Liver (tissue), 9 donors: ENCODE data around the gene ZNF718. TPM values are rescaled to one million over a fixed set of nuclear protein-coding genes. Genes with fewer than 3 reads are reported as not detected.

Experiments used
- DNase-seq: peaks from one replicate; pipeline ENCODE4 v3.0.0-alpha.2; 2017; ENCODE audit warnings: low spot score
- H3K27ac ChIP-seq, 2 donors: one replicate each; pipeline ENCODE4 v1.7.0; 2013; ENCODE audit warnings: inconsistent platforms in 2 of 2, low read length in 2 of 2, control low read depth in 1 of 2, low read depth in 1 of 2, mild to moderate bottlenecking in 1 of 2
- H3K27me3 ChIP-seq, 4 donors: one replicate each; pipeline versions ENCODE4 v1.6.1 to v1.7.0; 2013; ENCODE audit warnings: low read length in 3 of 4, inconsistent platforms in 1 of 4, mild to moderate bottlenecking in 1 of 4, moderate library complexity in 1 of 4; ENCODE audit not compliant: control insufficient read depth in 4 of 4, insufficient read depth in 4 of 4
- H3K36me3 ChIP-seq, 4 donors: one replicate each; pipeline versions ENCODE4 v1.6.1 to v1.7.0; 2013; ENCODE audit warnings: low read length in 3 of 4, mild to moderate bottlenecking in 3 of 4, low read depth in 1 of 4, moderate library complexity in 1 of 4; ENCODE audit not compliant: control insufficient read depth in 4 of 4, insufficient read depth in 3 of 4
- H3K4me1 ChIP-seq, 4 donors: one replicate each; pipeline versions ENCODE4 v1.6.1 to v1.7.0; 2013; ENCODE audit warnings: low read length in 3 of 4, mild to moderate bottlenecking in 3 of 4, moderate library complexity in 1 of 4; ENCODE audit not compliant: control insufficient read depth in 4 of 4, insufficient read depth in 4 of 4
- H3K4me3 ChIP-seq, 3 donors: one replicate each; pipeline versions ENCODE4 v1.6.1 to v1.7.0; 2013; ENCODE audit warnings: low read length in 3 of 3, control low read depth in 1 of 3, low read depth in 1 of 3, mild to moderate bottlenecking in 1 of 3
- H3K9ac ChIP-seq, 2 donors: one replicate each; pipeline ENCODE4 v1.7.0; 2013; ENCODE audit warnings: low read length in 2 of 2, mild to moderate bottlenecking in 2 of 2, moderate library complexity in 2 of 2, control low read depth in 1 of 2, low read depth in 1 of 2
- H3K9me3 ChIP-seq, 4 donors: one replicate each; pipeline versions ENCODE4 v1.6.1 to v1.7.0; 2013; ENCODE audit warnings: low read length in 3 of 4; ENCODE audit not compliant: control insufficient read depth in 4 of 4
- ATF3 ChIP-seq: IDR thresholded peaks from 2 replicates; pipeline ENCODE4 v1.6.1; 2016; ENCODE audit warnings: antibody characterized with exemption
- GABPA ChIP-seq, 2 donors: IDR thresholded peaks in 1 of 2; conservative IDR thresholded peaks in 1 of 2; 2 replicates each; pipeline ENCODE4 v1.6.1; 2016; ENCODE audit warnings: antibody characterized with exemption in 2 of 2, mild to moderate bottlenecking in 1 of 2, moderate library complexity in 1 of 2
- HNF4A ChIP-seq, 2 donors: conservative IDR thresholded peaks; 2 replicates each; pipeline ENCODE4 v1.6.1; 2016; ENCODE audit warnings: antibody characterized with exemption in 2 of 2, mild to moderate bottlenecking in 2 of 2
- HNF4G ChIP-seq: IDR thresholded peaks from 2 replicates; pipeline ENCODE4 v1.6.1; 2016; ENCODE audit warnings: antibody characterized with exemption
- JUND ChIP-seq, 2 donors: IDR thresholded peaks; 2 replicates each; pipeline ENCODE4 v1.6.1; 2016; ENCODE audit warnings: antibody characterized with exemption in 2 of 2
- NR2F2 ChIP-seq: IDR thresholded peaks from 2 replicates; pipeline ENCODE4 v1.6.1; 2016; ENCODE audit warnings: antibody characterized with exemption
- RAD21 ChIP-seq, 2 donors: IDR thresholded peaks; 2 replicates each; pipeline ENCODE4 v1.6.1; 2016; ENCODE audit warnings: antibody characterized with exemption in 2 of 2, mild to moderate bottlenecking in 2 of 2
- REST ChIP-seq: IDR thresholded peaks from 2 replicates; pipeline ENCODE4 v1.6.1; 2016; ENCODE audit warnings: antibody characterized with exemption, mild to moderate bottlenecking
- RXRA ChIP-seq, 2 donors: IDR thresholded peaks; 2 replicates each; pipeline ENCODE4 v1.6.1; 2017 to 2018; ENCODE audit warnings: antibody characterized with exemption in 2 of 2, mild to moderate bottlenecking in 1 of 2
- YY1 ChIP-seq: IDR thresholded peaks from 2 replicates; pipeline ENCODE4 v1.6.1; 2016; ENCODE audit warnings: antibody characterized with exemption, mild to moderate bottlenecking
- WGBS: extraction: QIAGEN DNeasy Blood & Tissue Kit; methylation state at CpG from one replicate; pipeline ENCODE4 v1.1.7; 2013; 5-methylcytosine and 5-hydroxymethylcytosine counted together
- polyA plus RNA-seq, 2 donors: library from polyadenylated mRNA; stranded (reverse) in 1 of 2; unstranded in 1 of 2; fragments of 200-250 nt in 1 of 2; fragments of >200 nt in 1 of 2; fragmentation: Nextera tagmentation in 1 of 2; extraction: Ambion mirVana in 1 of 2; gene quantifications; one replicate each; pipeline versions ENCODE4 v1.2.1 to v1.2.3, GENCODE V29; 2013 to 2015
- total RNA-seq, 2 donors: library from RNA; depleted of rRNA; stranded (reverse); fragments of >200 nt; gene quantifications; one replicate each; pipeline ENCODE4 v1.2.3, GENCODE V29; 2014
- donor health status: healthy.
- donor health status: healthy.
- donor health status: healthy.
- donor health status: healthy.
- donor health status: healthy.

Gene ZNF718
- total and polyA plus RNA-seq, 4 donors: 0.50 to 6.5 (median 2.4) TPM

- WGBS: 4% methylated on average over 30 of the region's 30 CpGs
- Histone ChIP-seq H3K9me3 (peaks cover 3 to 58% (median 6%) of the 10 kb centered on the region in 4 donors), H3K4me1 (peaks cover 2 to 14% (median 8%) of the 10 kb centered on the region in 4 donors), H3K27ac (peak overlapping the region; percentile 85 to 90), H3K9ac (peak overlapping the region in 1 of 2 donors; percentile 81), H3K36me3 (peaks cover 2 to 34% (median 16%) of the 10 kb centered on the region in 4 donors), H3K4me3 (peak overlapping the region; percentile 58 to 75 (median 73)), H3K27me3 (no peaks in the 10 kb centered on the region)
- DNase-seq: peak; percentile 47
- TF ChIP-seq RAD21 (IDR thresholded peaks at IDR 0.05) (no peak), NR2F2 (no peak), JUND (IDR thresholded peaks at IDR 0.05) (no peak), GABPA (IDR thresholded peaks at IDR 0.05 in 1 of 2, conservative IDR thresholded peaks at IDR 0.05 in 1 of 2) (peak in 1 of 2 donors; percentile 58), ATF3 (no peak), YY1 (no peak)
These were observed 930 bp downstream of the ZNF718 start for GRCh38 chr4:125091-125771.

- no peaks in the 10 kb centered on the region for H3K27me3 ChIP-seq
- H3K36me3 ChIP-seq: peaks cover 2 to 34% (median 16%) of the 10 kb centered on the region in 4 donors
- no peak overlapping the region for H3K9ac ChIP-seq
- no peak overlapping the region for H3K27ac ChIP-seq
- no peak for DNase-seq
- peaks cover 2 to 14% (median 8%) of the 10 kb centered on the region in 4 donors for H3K4me1 ChIP-seq
- H3K4me3 ChIP-seq: peak overlapping the region; percentile 58 to 75 (median 73)
- H3K9me3 ChIP-seq: peaks cover 3 to 59% (median 5%) of the 10 kb centered on the region in 4 donors
- WGBS: 71% methylated on average over 5 of the region's 5 CpGs
- TF ChIP-seq HNF4G: no peak
- no peak for TF ChIP-seq REST
- no peak for TF ChIP-seq ATF3
- no peak for TF ChIP-seq JUND (IDR thresholded peaks at IDR 0.05)
- no peak for TF ChIP-seq RXRA (IDR thresholded peaks at IDR 0.05)
- no peak for TF ChIP-seq HNF4A (conservative IDR thresholded peaks at IDR 0.05)
- TF ChIP-seq YY1: no peak
- TF ChIP-seq RAD21 (IDR thresholded peaks at IDR 0.05): no peak
These were observed 1.5 kb downstream of the ZNF718 start for GRCh38 chr4:125833-126232.

GRCh38 chr4:132483-132882, 8.2 kb downstream of the ZNF718 start:
- H3K36me3 ChIP-seq: peaks cover 2 to 71% (median 45%) of the 10 kb centered on the region in 4 donors

More at GRCh38 chr4:132483-132882, 8.2 kb downstream of the ZNF718 start:
- Histone ChIP-seq H3K4me1 (no peaks in the 10 kb centered on the region), H3K27ac (no peak overlapping the region), H3K9me3 (peaks cover 12 to 55% (median 13%) of the 10 kb centered on the region in 4 donors), H3K27me3 (no peaks in the 10 kb centered on the region), H3K9ac (no peak overlapping the region), H3K4me3 (no peak overlapping the region)
- DNase-seq: no peak
- WGBS: 100% methylated on average over 1 of the region's 1 CpG
- no peak for TF ChIP-seq JUND (IDR thresholded peaks at IDR 0.05)
- no peak for TF ChIP-seq HNF4G
- no peak for TF ChIP-seq GABPA (IDR thresholded peaks at IDR 0.05 in 1 of 2, conservative IDR thresholded peaks at IDR 0.05 in 1 of 2)
- TF ChIP-seq HNF4A (conservative IDR thresholded peaks at IDR 0.05): no peak
- no peak for TF ChIP-seq NR2F2
